ENCODE results near the gene TRIM48.
"Not testable (repeated sequence)": the region's sequence is repeated elsewhere in the genome, so short reads cannot be mapped to it uniquely, and the experiment has no call there.

TRIM48 gene

GRCh38 chr11:55261855-55262254 lies at the start of gene TRIM48:
TRIM48 (plus strand) TSS chr11:55262155; CDS start chr11:55262268, 113 bp downstream.
- POLR2A ChIA-PET; CTCF ChIA-PET; DNase-seq (ENCODE audit: extremely low spot score): not testable (repeated sequence)

GRCh38 chr11:55238316-55238715 lies 23.6 kb upstream of the TRIM48 start:
- CTCF ChIA-PET; DNase-seq (ENCODE audit: extremely low spot score); POLR2A ChIA-PET: not testable (repeated sequence)

GRCh38 chr11:55263081-55263480 lies 1.1 kb downstream of the TRIM48 start:
- DNase-seq (ENCODE audit: extremely low spot score): no peak
- ChIA-PET POLR2A (no interaction called here), CTCF (no interaction called here)
- no peak for TF ChIP-seq CTCF (IDR thresholded peaks at IDR 0.05; ENCODE audit: control extremely low read depth, extremely low read depth, low read depth, missing control alignments)

All from GM10248 (cell line).